Upper lobe of left lung (tissue), 6 donors: Measurements from ENCODE around the gene CAMK1D. TPM values are rescaled to one million over a fixed set of nuclear protein-coding genes. Genes with fewer than 3 reads are reported as not detected.

Source experiments
- ATAC-seq, 2 donors: fragments of 200-7000 bp; cut with Tn5 transposase; one replicate each; pipeline ENCODE4 v1.9.1; 2022; ENCODE audit warnings: mild to moderate bottlenecking in 2 of 2, moderate library complexity in 2 of 2; ENCODE audit not compliant: low FRiP score in 2 of 2
- DNase-seq, 2 donors: peaks; one replicate each; pipeline ENCODE4 v3.0.0-alpha.2; 2019 to 2020
- H3K27ac ChIP-seq, 4 donors: fragments of 200-600 bp; sonication (generic); one replicate each; pipeline ENCODE4 v1.5.1; 2016 to 2019
- H3K27me3 ChIP-seq, 4 donors: fragments of 200-600 bp; sonication (generic); one replicate each; pipeline ENCODE4 v1.5.1; 2017 to 2019
- H3K36me3 ChIP-seq, 4 donors: fragments of 200-600 bp; sonication (generic); one replicate each; pipeline ENCODE4 v1.5.1; 2016 to 2019
- H3K4me1 ChIP-seq, 4 donors: fragments of 200-600 bp; sonication (generic); one replicate each; pipeline ENCODE4 v1.5.1; 2018 to 2019
- H3K4me3 ChIP-seq, 4 donors: fragments of 200-600 bp; sonication (generic); one replicate each; pipeline ENCODE4 v1.5.1; 2017 to 2019; ENCODE audit warnings: mild to moderate bottlenecking in 2 of 4, moderate library complexity in 1 of 4
- H3K9me3 ChIP-seq, 4 donors: fragments of 200-600 bp; sonication (generic); one replicate each; pipeline ENCODE4 v1.5.1; 2018 to 2019
- EP300 ChIP-seq, 4 donors: sonication (generic); formaldehyde crosslinking; IDR thresholded peaks; one replicate each; pipeline ENCODE4 v1.5.1; 2017; ENCODE audit warnings: antibody characterized with exemption in 4 of 4, control low read depth in 2 of 4
- POLR2A ChIP-seq, 4 donors: fragments of 450-650 bp; IDR thresholded peaks; one replicate each; pipeline ENCODE4 v1.5.1; 2016 to 2017; ENCODE audit warnings: antibody characterized with exemption in 4 of 4, mild to moderate bottlenecking in 2 of 4
- POLR2AphosphoS5 ChIP-seq, 2 donors: sonication (generic); formaldehyde crosslinking; IDR thresholded peaks; one replicate each; pipeline ENCODE4 v1.5.1; 2017; ENCODE audit warnings: antibody characterized with exemption in 2 of 2
- WGBS, 2 donors: methylation state at CpG; one replicate each; pipeline ENCODE4 v1.1.5; 2017 to 2018; 5-methylcytosine and 5-hydroxymethylcytosine counted together
- total RNA-seq, 6 donors: library from RNA; depleted of rRNA in 4 of 6; stranded (reverse); fragments of >200 nt in 4 of 6; gene quantifications; one replicate each; pipeline versions ENCODE4 v1.1.0 to v1.2.1, GENCODE V29; 2016 to 2021
- TF ChIP-seq, protein P1 (sequence below), 6 experiments: fragments of 450-650 bp in 4 of 6; fragments of 200-600 bp in 2 of 6; sonication (generic) in 2 of 6; IDR thresholded peaks; one replicate each; pipeline ENCODE4 v1.5.1; 2016 to 2019; ENCODE audit warnings: antibody characterized with exemption in 6 of 6
- donor health status: DM: no; HTN: no; CAD: no; lungs with moderate emphysema.
- donor health status: DM: no; HTN: yes; CAD: no; lungs with severe emphysema.

CAMK1D gene
- total RNA-seq, 6 donors from 2014 or later: 6.2 to 29.2 (median 19.0) TPM

DNA sequence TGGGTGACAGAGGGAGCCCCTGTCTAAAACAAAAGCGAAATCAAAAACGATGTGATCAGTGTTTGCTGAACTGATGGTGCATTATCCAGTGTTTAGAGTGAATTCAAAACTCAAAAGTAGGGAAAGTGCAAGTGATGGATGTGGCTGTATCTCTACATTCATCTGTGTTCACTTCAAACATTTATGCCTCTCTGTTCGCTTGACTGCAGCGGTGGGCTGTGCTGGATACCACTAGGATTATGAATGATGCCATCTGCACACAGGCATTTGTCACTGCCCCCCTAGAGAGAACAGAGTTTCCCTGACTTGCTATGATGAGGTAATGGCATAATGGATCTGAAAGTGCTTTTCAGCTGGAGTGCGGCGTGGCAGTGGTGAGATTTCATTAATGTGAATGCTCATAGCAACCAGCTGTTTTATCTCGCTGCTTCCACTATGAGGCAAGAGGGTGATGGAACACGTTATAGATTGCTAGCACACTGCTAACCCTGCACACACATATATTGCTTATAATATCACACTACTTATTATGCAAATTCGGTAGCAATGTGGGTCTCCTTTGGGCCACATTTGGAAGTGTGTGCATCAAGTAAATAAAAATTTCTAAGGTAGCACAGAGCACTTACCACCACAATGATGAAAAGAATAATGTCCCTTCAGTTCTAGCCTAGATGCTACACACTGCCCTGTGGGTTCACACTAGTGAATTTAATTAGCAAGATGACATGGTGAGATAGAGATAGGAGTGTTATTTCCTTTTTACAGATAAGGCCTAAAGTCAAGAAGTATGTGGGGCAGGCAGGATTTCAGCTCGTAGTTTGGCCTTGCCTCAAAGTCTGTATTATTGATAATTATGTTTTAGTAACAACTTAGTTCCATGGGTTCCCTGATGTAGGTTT, 164.7 kb downstream of the CAMK1D start:
- Histone ChIP-seq H3K27me3 (no peaks in the 10 kb centered on the region), H3K9me3 (no peaks in the 10 kb centered on the region), H3K4me1 (no peaks in the 10 kb centered on the region), H3K36me3 (no peaks in the 10 kb centered on the region), H3K27ac (no peak overlapping the region), H3K4me3 (no peak overlapping the region)
- ATAC-seq (peak in 1 of 2 donors; percentile 44), DNase-seq (no peak)
- TF ChIP-seq POLR2AphosphoS5 (IDR thresholded peaks at IDR 0.05) (no peak), POLR2A (IDR thresholded peaks at IDR 0.05) (no peak)
- WGBS, 2 donors: 66 to 75% methylated on average over 10 of the region's 10 CpGs

DNA sequence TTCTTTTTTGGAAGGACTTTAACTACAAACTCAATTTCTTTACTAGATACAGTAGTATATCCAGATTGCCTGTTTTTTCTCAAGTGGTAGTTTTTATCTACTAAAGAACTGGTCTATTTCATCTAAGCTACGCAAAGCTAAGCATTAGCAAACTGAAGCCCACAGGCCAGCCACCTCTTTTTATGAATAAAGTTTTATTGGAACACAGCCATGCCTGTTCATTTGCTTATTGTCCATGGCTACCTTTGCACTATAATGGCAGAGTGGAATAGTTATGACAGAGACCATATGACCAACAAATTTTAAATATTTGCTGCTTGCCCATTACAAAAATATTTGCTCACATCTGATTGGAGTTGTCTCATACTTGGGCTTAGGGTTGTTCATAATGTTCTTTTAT, 168.7 kb downstream of the CAMK1D start:
- no peak for ATAC-seq
- WGBS, 2 donors: 92% methylated on average over 1 of the region's 1 CpG

DNA sequence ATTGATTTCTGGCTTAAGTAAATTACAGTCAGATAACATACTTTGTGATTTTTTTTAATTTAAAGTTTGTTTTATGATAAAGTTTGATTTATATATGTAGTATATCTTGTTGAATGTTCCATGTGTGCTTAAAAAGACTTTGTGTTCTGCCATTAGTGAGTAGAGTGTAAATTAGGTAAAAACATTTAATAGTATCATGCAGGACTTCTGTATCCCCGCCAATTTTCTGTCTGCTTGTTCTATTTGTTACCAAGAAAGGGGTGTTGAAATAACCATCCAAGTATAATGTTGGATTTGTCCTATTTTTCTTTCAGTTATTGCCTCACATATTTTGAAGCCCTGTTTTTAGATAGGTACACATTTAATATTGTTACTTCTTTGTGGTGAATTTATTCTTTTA, 172.1 kb downstream of the CAMK1D start:
- TF ChIP-seq EP300 (IDR thresholded peaks at IDR 0.05) (no peak), POLR2A (IDR thresholded peaks at IDR 0.05) (no peak), POLR2AphosphoS5 (IDR thresholded peaks at IDR 0.05) (no peak)
- TF ChIP-seq, protein P1, sequence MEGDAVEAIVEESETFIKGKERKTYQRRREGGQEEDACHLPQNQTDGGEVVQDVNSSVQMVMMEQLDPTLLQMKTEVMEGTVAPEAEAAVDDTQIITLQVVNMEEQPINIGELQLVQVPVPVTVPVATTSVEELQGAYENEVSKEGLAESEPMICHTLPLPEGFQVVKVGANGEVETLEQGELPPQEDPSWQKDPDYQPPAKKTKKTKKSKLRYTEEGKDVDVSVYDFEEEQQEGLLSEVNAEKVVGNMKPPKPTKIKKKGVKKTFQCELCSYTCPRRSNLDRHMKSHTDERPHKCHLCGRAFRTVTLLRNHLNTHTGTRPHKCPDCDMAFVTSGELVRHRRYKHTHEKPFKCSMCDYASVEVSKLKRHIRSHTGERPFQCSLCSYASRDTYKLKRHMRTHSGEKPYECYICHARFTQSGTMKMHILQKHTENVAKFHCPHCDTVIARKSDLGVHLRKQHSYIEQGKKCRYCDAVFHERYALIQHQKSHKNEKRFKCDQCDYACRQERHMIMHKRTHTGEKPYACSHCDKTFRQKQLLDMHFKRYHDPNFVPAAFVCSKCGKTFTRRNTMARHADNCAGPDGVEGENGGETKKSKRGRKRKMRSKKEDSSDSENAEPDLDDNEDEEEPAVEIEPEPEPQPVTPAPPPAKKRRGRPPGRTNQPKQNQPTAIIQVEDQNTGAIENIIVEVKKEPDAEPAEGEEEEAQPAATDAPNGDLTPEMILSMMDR (IDR thresholded peaks at IDR 0.05): no peak
- no peak for DNase-seq
- Histone ChIP-seq H3K4me3 (no peak overlapping the region), H3K9me3 (peaks cover 0 to 3% (median 0%) of the 10 kb centered on the region in 4 donors), H3K27ac (no peak overlapping the region), H3K36me3 (no peaks in the 10 kb centered on the region), H3K27me3 (no peaks in the 10 kb centered on the region), H3K4me1 (no peaks in the 10 kb centered on the region)
- ATAC-seq: no peak
- 93 to 96% methylated on average over 1 of the region's 1 CpG for WGBS, 2 donors

More for the DNA sequence above, 168.7 kb downstream of the CAMK1D start:
- no peak overlapping the region for H3K4me3 ChIP-seq
- H3K27ac ChIP-seq: no peak overlapping the region
- H3K36me3 ChIP-seq: no peaks in the 10 kb centered on the region
- no peaks in the 10 kb centered on the region for H3K9me3 ChIP-seq
- no peaks in the 10 kb centered on the region for H3K27me3 ChIP-seq
- DNase-seq: no peak
- TF ChIP-seq EP300 (IDR thresholded peaks at IDR 0.05): no peak
- TF ChIP-seq POLR2A (IDR thresholded peaks at IDR 0.05): no peak
- no peak for TF ChIP-seq POLR2AphosphoS5 (IDR thresholded peaks at IDR 0.05)
- TF ChIP-seq, protein P1 (IDR thresholded peaks at IDR 0.05): no peak
- no peaks in the 10 kb centered on the region for H3K4me1 ChIP-seq

DNA sequence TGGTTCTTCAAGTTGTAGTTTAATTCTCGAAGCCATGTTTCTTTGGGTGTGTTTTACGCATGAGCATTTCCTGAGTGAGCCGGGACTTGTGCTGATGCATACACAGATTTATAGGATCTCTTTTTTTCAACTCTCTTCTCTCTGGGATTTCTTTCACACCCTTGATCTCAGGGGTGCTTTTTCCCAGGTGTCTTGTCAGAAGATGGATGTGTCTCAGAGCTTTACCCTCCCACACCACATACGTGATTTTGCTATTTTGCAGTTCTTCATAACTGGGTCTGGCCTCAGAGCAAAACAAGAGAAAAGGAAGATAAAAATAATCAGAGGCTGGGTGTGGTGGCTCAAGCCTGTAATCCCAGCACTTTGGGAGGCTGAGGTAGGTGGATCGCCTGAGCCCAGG, 177.0 kb downstream of the CAMK1D start:
- peaks cover 0 to 3% (median 0%) of the 10 kb centered on the region in 4 donors for H3K9me3 ChIP-seq
- ATAC-seq (no peak), DNase-seq (no peak)
- H3K27ac ChIP-seq: no peak overlapping the region
- H3K4me3 ChIP-seq: no peak overlapping the region
- WGBS, 2 donors: 85 to 89% methylated on average over 5 of the region's 5 CpGs
- no peaks in the 10 kb centered on the region for H3K4me1 ChIP-seq
- no peaks in the 10 kb centered on the region for H3K36me3 ChIP-seq
- TF ChIP-seq, protein P1 (IDR thresholded peaks at IDR 0.05): no peak
- no peak for TF ChIP-seq POLR2AphosphoS5 (IDR thresholded peaks at IDR 0.05)
- no peak for TF ChIP-seq POLR2A (IDR thresholded peaks at IDR 0.05)
- TF ChIP-seq EP300 (IDR thresholded peaks at IDR 0.05): no peak
- no peaks in the 10 kb centered on the region for H3K27me3 ChIP-seq

DNA sequence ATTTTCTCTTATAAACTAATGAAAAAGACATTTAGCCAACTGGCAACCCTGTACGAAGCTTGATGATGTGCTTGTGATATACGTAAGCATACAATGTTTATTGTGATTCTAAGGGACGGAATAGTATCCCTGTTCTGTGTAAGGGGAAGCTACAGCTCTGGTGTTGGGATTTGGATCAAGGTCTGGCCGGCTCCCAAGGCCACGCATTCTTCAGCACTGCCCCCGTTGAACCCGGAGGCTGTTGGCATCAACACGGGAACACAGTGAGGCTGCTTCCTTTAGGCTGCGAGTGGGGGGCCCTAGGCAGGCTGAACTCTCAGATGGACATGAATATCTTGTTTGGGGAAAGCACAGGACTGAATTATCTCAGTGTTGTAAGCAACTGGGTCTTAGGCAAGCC, 180.6 kb downstream of the CAMK1D start:
- peak in 1 of 2 donors; percentile 18 for DNase-seq
- Histone ChIP-seq H3K36me3 (no peaks in the 10 kb centered on the region), H3K9me3 (peaks cover 0 to 1% (median 0%) of the 10 kb centered on the region in 4 donors), H3K4me3 (no peak overlapping the region), H3K4me1 (peaks cover 0 to 5% (median 0%) of the 10 kb centered on the region in 4 donors), H3K27me3 (no peaks in the 10 kb centered on the region), H3K27ac (no peak overlapping the region)
- WGBS, 2 donors: 70 to 83% methylated on average over 8 to 9 of the region's 9 CpGs
- no peak for ATAC-seq
- TF ChIP-seq POLR2AphosphoS5 (IDR thresholded peaks at IDR 0.05) (no peak), POLR2A (IDR thresholded peaks at IDR 0.05) (no peak), EP300 (IDR thresholded peaks at IDR 0.05) (no peak)
- TF ChIP-seq, protein P1 (IDR thresholded peaks at IDR 0.05): no peak
